Measurements from ENCODE around the gene VPS37B.

GRCh38 chr12:122887819-122888212, 8.1 kb downstream of the VPS37B start:
- TF ChIP-seq CTCF (conservative IDR thresholded peaks at IDR 0.05 in 1 of 2, IDR thresholded peaks at IDR 0.05 in 1 of 2; ENCODE audit: low read depth in 1 of 2, low read length in 2 of 2) (no peak), EZH2 (IDR thresholded peaks at IDR 0.05; ENCODE audit: low read length, missing control alignments) (no peak)
